Measurements from ENCODE around the gene FOXB1.

DNA sequence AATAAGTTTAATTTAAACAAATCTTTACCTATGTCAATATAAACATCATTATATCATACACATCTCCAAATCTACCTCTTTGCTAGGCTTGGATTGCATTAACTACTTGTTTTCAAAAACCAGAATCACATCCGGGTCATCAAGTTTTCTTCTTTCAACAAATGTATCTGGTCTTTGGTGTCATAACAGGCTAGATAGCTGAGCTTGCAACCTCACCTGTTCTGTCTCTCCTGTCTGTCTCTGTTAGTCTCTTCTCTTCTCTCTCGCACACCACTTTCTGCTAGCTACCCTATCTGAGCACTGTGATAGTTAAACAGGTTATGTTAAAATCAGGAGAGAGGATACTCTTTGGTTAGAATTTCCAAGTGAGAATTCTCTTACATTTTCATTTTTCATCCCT, 6.7 kb downstream of the FOXB1 start:
- TF ChIP-seq CTCF (conservative IDR thresholded peaks at IDR 0.05; ENCODE audit: low read depth, low read length) (no peak), EZH2 (IDR thresholded peaks at IDR 0.05; ENCODE audit: borderline replicate concordance, low read depth, low read length, poor library complexity, severe bottlenecking) (no peak)
